ENCODE data around the gene SLC4A4.

- no peak for TF ChIP-seq EP300 (IDR thresholded peaks at IDR 0.05; ENCODE audit: borderline replicate concordance in 1 of 2, control insufficient read depth in 1 of 2, low read depth in 2 of 2, low read length in 2 of 2)
- TF ChIP-seq, protein P1, sequence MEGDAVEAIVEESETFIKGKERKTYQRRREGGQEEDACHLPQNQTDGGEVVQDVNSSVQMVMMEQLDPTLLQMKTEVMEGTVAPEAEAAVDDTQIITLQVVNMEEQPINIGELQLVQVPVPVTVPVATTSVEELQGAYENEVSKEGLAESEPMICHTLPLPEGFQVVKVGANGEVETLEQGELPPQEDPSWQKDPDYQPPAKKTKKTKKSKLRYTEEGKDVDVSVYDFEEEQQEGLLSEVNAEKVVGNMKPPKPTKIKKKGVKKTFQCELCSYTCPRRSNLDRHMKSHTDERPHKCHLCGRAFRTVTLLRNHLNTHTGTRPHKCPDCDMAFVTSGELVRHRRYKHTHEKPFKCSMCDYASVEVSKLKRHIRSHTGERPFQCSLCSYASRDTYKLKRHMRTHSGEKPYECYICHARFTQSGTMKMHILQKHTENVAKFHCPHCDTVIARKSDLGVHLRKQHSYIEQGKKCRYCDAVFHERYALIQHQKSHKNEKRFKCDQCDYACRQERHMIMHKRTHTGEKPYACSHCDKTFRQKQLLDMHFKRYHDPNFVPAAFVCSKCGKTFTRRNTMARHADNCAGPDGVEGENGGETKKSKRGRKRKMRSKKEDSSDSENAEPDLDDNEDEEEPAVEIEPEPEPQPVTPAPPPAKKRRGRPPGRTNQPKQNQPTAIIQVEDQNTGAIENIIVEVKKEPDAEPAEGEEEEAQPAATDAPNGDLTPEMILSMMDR (IDR thresholded peaks at IDR 0.05 in 2 of 3, conservative IDR thresholded peaks at IDR 0.05 in 1 of 3; ENCODE audit: control insufficient read depth in 2 of 3, extremely low read depth in 1 of 3, insufficient read depth in 1 of 3, low read depth in 3 of 3, low read length in 3 of 3), result no peak
- TF ChIP-seq, protein P2, sequence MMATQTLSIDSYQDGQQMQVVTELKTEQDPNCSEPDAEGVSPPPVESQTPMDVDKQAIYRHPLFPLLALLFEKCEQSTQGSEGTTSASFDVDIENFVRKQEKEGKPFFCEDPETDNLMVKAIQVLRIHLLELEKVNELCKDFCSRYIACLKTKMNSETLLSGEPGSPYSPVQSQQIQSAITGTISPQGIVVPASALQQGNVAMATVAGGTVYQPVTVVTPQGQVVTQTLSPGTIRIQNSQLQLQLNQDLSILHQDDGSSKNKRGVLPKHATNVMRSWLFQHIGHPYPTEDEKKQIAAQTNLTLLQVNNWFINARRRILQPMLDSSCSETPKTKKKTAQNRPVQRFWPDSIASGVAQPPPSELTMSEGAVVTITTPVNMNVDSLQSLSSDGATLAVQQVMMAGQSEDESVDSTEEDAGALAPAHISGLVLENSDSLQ (IDR thresholded peaks at IDR 0.05), result no peak
- TF ChIP-seq YY1 (IDR thresholded peaks at IDR 0.05; ENCODE audit: low read depth, low read length), result no peak
- no peak for TF ChIP-seq POU2F2 (IDR thresholded peaks at IDR 0.05; ENCODE audit: borderline replicate concordance, low read depth, low read length)
- TF ChIP-seq SKIL (IDR thresholded peaks at IDR 0.05; ENCODE audit: low read depth, poor library complexity, severe bottlenecking), result no peak
- TF ChIP-seq BRCA1 (IDR thresholded peaks at IDR 0.05; ENCODE audit: low read depth, low read length), result no peak
- TF ChIP-seq NFYB (IDR thresholded peaks at IDR 0.05; ENCODE audit: insufficient read depth, low read depth, low read length), result no peak
- TF ChIP-seq TARDBP (IDR thresholded peaks at IDR 0.05; ENCODE audit: borderline replicate concordance), result no peak
These were observed 34.5 kb upstream of the SLC4A4 start for GRCh38 chr4:71304289-71304850.

Measured in GM12878 (cell line).